H9 (cell line): ENCODE results near the gene MRFAP1. TPM values are rescaled to one million over a fixed set of nuclear protein-coding genes. Genes with fewer than 3 reads are reported as not detected.
"Not testable (repeated sequence)": the region's sequence is repeated elsewhere in the genome, so short reads cannot be mapped to it uniquely, and the experiment has no call there.

Experiments
- DNase-seq: peaks from one replicate; pipeline ENCODE4 v3.0.0-alpha.2; 2017
- H2AFZ ChIP-seq: one replicate; pipeline ENCODE4 v1.6.1; 2013; ENCODE audit warnings: mild to moderate bottlenecking, low read length, control low read depth, moderate library complexity
- H2AK5ac ChIP-seq: 2 replicates; pipeline ENCODE4 v1.6.1; 2013; ENCODE audit warnings: low read length, control low read depth, mixed read lengths; ENCODE audit not compliant: insufficient read length
- H2BK120ac ChIP-seq: one replicate; pipeline ENCODE4 v1.6.1; 2013; ENCODE audit warnings: low read depth, mild to moderate bottlenecking, low read length, control low read depth, inconsistent platforms; ENCODE audit not compliant: poor library complexity, severe bottlenecking
- H2BK12ac ChIP-seq: 2 replicates; pipeline ENCODE4 v1.6.1; 2013; ENCODE audit warnings: low read length, control low read depth, mixed read lengths, low read depth; ENCODE audit not compliant: insufficient read length
- H2BK15ac ChIP-seq: 2 replicates; pipeline ENCODE4 v1.6.1; 2013; ENCODE audit warnings: low read depth, low read length, control low read depth
- H2BK20ac ChIP-seq: one replicate; pipeline ENCODE4 v1.6.1; 2013; ENCODE audit warnings: low read depth, mild to moderate bottlenecking, low read length, control low read depth, inconsistent platforms; ENCODE audit not compliant: poor library complexity, severe bottlenecking
- H2BK5ac ChIP-seq: 2 replicates; pipeline ENCODE4 v1.6.1; 2013; ENCODE audit warnings: low read length, control low read depth, mixed read lengths; ENCODE audit not compliant: insufficient read length
- H3K14ac ChIP-seq: 2 replicates; pipeline ENCODE4 v1.6.1; 2013; ENCODE audit warnings: low read length, control low read depth; ENCODE audit not compliant: insufficient read depth
- H3K18ac ChIP-seq: 2 replicates; pipeline ENCODE4 v1.6.1; 2013; ENCODE audit warnings: low read depth, mild to moderate bottlenecking, mixed read lengths, low read length, control low read depth; ENCODE audit not compliant: insufficient read length
- H3K23ac ChIP-seq: 2 replicates; pipeline ENCODE4 v1.6.1; 2013; ENCODE audit warnings: low read length, control low read depth, mixed read lengths, low read depth; ENCODE audit not compliant: insufficient read length
- H3K23me2 ChIP-seq: 2 replicates; pipeline ENCODE4 v1.6.1; 2013; ENCODE audit warnings: low read depth, mild to moderate bottlenecking, mixed read lengths, low read length, control low read depth; ENCODE audit not compliant: insufficient read length, poor library complexity, severe bottlenecking
- H3K27ac ChIP-seq: 2 replicates; pipeline ENCODE4 v1.5.1; 2013; ENCODE audit warnings: low read length, control low read depth, mixed read lengths, low read depth; ENCODE audit not compliant: insufficient read length
- H3K27me3 ChIP-seq: 2 replicates; pipeline ENCODE4 v1.6.1; 2013; ENCODE audit warnings: low read length, control low read depth, inconsistent platforms; ENCODE audit not compliant: insufficient read depth
- H3K4ac ChIP-seq: 2 replicates; pipeline ENCODE4 v1.6.1; 2013; ENCODE audit warnings: low read depth, mild to moderate bottlenecking, control low read depth, inconsistent platforms, low read length, moderate library complexity
- H3K4me1 ChIP-seq: 2 replicates; pipeline ENCODE4 v1.6.1; 2013; ENCODE audit warnings: low read length, control low read depth, inconsistent platforms; ENCODE audit not compliant: insufficient read depth
- H3K4me2 ChIP-seq: 2 replicates; pipeline ENCODE4 v1.6.1; 2013; ENCODE audit warnings: low read length, control low read depth, mixed read lengths; ENCODE audit not compliant: insufficient read length, insufficient read depth
- H3K56ac ChIP-seq: 2 replicates; pipeline ENCODE4 v1.6.1; 2013; ENCODE audit warnings: low read depth, mild to moderate bottlenecking, mixed read lengths, low read length, control low read depth; ENCODE audit not compliant: insufficient read length
- H3K79me1 ChIP-seq: 2 replicates; pipeline ENCODE4 v1.6.1; 2013; ENCODE audit warnings: low read depth, mild to moderate bottlenecking, moderate library complexity, low read length, control low read depth, inconsistent platforms; ENCODE audit not compliant: insufficient read depth, poor library complexity, severe bottlenecking
- H3K79me2 ChIP-seq: 2 replicates; pipeline ENCODE4 v1.6.1; 2013; ENCODE audit warnings: low read length, control low read depth, inconsistent platforms; ENCODE audit not compliant: insufficient read depth
- H3K9ac ChIP-seq: 2 replicates; pipeline ENCODE4 v1.6.1; 2013; ENCODE audit warnings: low read length, control low read depth, mixed read lengths; ENCODE audit not compliant: insufficient read length; ENCODE audit errors: extremely low read depth
- H3K9me3 ChIP-seq: one replicate; pipeline ENCODE4 v1.6.1; 2013; ENCODE audit warnings: low read depth, low read length, inconsistent platforms; ENCODE audit not compliant: control insufficient read depth
- H3T11ph ChIP-seq: one replicate; pipeline ENCODE4 v1.6.1; 2013; ENCODE audit warnings: mild to moderate bottlenecking, low read length, control low read depth, inconsistent platforms
- H4K20me1 ChIP-seq: one replicate; pipeline ENCODE4 v1.6.1; 2013; ENCODE audit not compliant: control insufficient read depth, insufficient read length, insufficient read depth
- H4K5ac ChIP-seq: 2 replicates; pipeline ENCODE4 v1.6.1; 2013; ENCODE audit warnings: low read depth, mild to moderate bottlenecking, mixed read lengths, low read length, control low read depth; ENCODE audit not compliant: insufficient read length
- H4K8ac ChIP-seq: replicated peaks from 2 replicates; pipeline ENCODE4 v1.6.1; 2013; ENCODE audit warnings: low read length, control low read depth, mixed read lengths, low read depth; ENCODE audit not compliant: insufficient read length
- H4K91ac ChIP-seq: 2 replicates; pipeline ENCODE4 v1.6.1; 2013; ENCODE audit warnings: low read depth, mild to moderate bottlenecking, moderate library complexity, mixed read lengths, low read length, control low read depth; ENCODE audit not compliant: insufficient read length
- H3K27ac Mint-ChIP-seq, 3 experiments: 2 replicates in 2 of 3; 3 replicates in 1 of 3; pipeline ENCODE4 v1.8.0; 2020 to 2021; ENCODE audit warnings: mixed read lengths in 3 of 3, mild to moderate bottlenecking in 1 of 3, moderate library complexity in 1 of 3
- H3K27me3 Mint-ChIP-seq: 2 replicates; pipeline ENCODE4 v1.8.0; 2021; ENCODE audit warnings: low read depth, mild to moderate bottlenecking, moderate library complexity, mixed read lengths
- H3K36me3 Mint-ChIP-seq, 3 experiments: 2 replicates in 2 of 3; 3 replicates in 1 of 3; pipeline ENCODE4 v1.8.0; 2020 to 2021; ENCODE audit warnings: low read depth in 3 of 3, mixed read lengths in 3 of 3; ENCODE audit not compliant: insufficient read depth in 1 of 3
- H3K4me1 Mint-ChIP-seq, 2 experiments: 2 replicates each; pipeline ENCODE4 v1.8.0; 2020; ENCODE audit warnings: mixed read lengths in 2 of 2
- H3K4me3 Mint-ChIP-seq, 2 experiments: 2 replicates in 1 of 2; 3 replicates in 1 of 2; pipeline ENCODE4 v1.8.0; 2020 to 2021; ENCODE audit warnings: mild to moderate bottlenecking in 2 of 2, mixed read lengths in 2 of 2, moderate library complexity in 1 of 2
- H3K9me3 Mint-ChIP-seq, 2 experiments: 2 replicates in 1 of 2; 3 replicates in 1 of 2; pipeline ENCODE4 v1.8.0; 2020; ENCODE audit warnings: mild to moderate bottlenecking in 2 of 2, mixed read lengths in 2 of 2, moderate library complexity in 1 of 2
- WGBS: extraction: QIAGEN DNeasy Blood & Tissue Kit; methylation state at CpG from one replicate; pipeline ENCODE4 v1.1.7; 2013; ENCODE audit warnings: missing lambda C conversion rate, low lambda C conversion rate, mixed read lengths; ENCODE audit not compliant: insufficient read length; ENCODE audit errors: extremely low coverage; 5-methylcytosine and 5-hydroxymethylcytosine counted together
- total RNA-seq: library from RNA; stranded (reverse); gene quantifications from 2 replicates; pipeline ENCODE4 v1.2.1, GENCODE V29; 2021
- TF ChIP-seq, protein P1 (sequence below): fragments of 200-600 bp; sonication (generic); conservative IDR thresholded peaks from 3 replicates; pipeline ENCODE4 v1.8.0; 2021; ENCODE audit warnings: antibody characterized with exemption, mild to moderate bottlenecking

MRFAP1 gene
- total RNA-seq, 1 experiment from 2014 or later = 328 TPM

DNA sequence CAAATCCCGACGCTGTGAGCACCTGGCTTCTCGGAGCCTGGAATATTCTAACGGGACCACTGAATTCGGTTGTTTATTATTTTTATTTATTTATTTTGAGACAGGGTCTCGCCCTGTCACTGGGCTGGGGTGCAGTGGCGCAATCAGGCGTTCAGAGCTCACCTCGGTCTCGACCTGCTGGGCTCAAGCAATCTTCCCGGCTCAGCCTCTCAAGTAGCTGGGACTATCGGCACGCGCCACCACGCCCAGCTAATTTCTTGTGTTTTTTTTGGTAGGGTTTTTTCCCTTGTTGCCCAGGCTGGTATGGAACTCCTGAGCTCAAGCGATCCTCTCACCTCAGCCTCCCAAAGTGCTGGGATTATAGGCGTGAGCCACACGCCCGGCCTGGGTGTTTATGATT lies 31.6 kb downstream of the MRFAP1 start:
- Mint-ChIP-seq H3K36me3 (peaks cover 23 to 27% (median 25%) of the 10 kb centered on the region in 3 experiments), H3K4me1 (peaks cover 29 to 33% of the 10 kb centered on the region in 2 experiments), H3K27ac (no peak overlapping the region), H3K27me3 (peaks cover 26% of the 10 kb centered on the region), H3K9me3 (peaks cover 6% of the 10 kb centered on the region in 2 experiments; a peak in 2 of 5 replicates), H3K4me3 (no peak overlapping the region)
- Histone ChIP-seq H3K27me3 (no peaks in the 10 kb centered on the region; the same call in 1 of the 2 replicates), H3K23ac (no peak overlapping the region), H2BK12ac (no peak overlapping the region), H3K56ac (no peak overlapping the region), H4K5ac (no peak overlapping the region), H3K9me3 (no peaks in the 10 kb centered on the region), H2BK20ac (no peak overlapping the region), H3K27ac (no peak overlapping the region), H3K14ac (no peak overlapping the region), H3K4me1 (peaks cover 5% of the 10 kb centered on the region), H3K9ac (no peak overlapping the region), H3K23me2 (peaks cover 5% of the 10 kb centered on the region), H4K20me1 (no peaks in the 10 kb centered on the region), H3K79me1 (peaks cover 6% of the 10 kb centered on the region), H3K4ac (no peak overlapping the region), H4K91ac (no peak overlapping the region), H2AK5ac (no peak overlapping the region), H4K8ac (no peak overlapping the region), H3T11ph (no peak overlapping the region), H3K4me2 (no peak overlapping the region), H2BK15ac (no peak overlapping the region), H3K79me2 (peaks cover 12% of the 10 kb centered on the region; the same call in 1 of the 2 replicates), H2BK120ac (no peak overlapping the region), H2BK5ac (no peak overlapping the region), H2AFZ (no peak overlapping the region), H3K18ac (no peak overlapping the region)
- WGBS = no CpG with 5 or more reads among the region's 19 CpGs
- no peak for DNase-seq
- TF ChIP-seq, protein P1, sequence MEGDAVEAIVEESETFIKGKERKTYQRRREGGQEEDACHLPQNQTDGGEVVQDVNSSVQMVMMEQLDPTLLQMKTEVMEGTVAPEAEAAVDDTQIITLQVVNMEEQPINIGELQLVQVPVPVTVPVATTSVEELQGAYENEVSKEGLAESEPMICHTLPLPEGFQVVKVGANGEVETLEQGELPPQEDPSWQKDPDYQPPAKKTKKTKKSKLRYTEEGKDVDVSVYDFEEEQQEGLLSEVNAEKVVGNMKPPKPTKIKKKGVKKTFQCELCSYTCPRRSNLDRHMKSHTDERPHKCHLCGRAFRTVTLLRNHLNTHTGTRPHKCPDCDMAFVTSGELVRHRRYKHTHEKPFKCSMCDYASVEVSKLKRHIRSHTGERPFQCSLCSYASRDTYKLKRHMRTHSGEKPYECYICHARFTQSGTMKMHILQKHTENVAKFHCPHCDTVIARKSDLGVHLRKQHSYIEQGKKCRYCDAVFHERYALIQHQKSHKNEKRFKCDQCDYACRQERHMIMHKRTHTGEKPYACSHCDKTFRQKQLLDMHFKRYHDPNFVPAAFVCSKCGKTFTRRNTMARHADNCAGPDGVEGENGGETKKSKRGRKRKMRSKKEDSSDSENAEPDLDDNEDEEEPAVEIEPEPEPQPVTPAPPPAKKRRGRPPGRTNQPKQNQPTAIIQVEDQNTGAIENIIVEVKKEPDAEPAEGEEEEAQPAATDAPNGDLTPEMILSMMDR = no peak

DNA sequence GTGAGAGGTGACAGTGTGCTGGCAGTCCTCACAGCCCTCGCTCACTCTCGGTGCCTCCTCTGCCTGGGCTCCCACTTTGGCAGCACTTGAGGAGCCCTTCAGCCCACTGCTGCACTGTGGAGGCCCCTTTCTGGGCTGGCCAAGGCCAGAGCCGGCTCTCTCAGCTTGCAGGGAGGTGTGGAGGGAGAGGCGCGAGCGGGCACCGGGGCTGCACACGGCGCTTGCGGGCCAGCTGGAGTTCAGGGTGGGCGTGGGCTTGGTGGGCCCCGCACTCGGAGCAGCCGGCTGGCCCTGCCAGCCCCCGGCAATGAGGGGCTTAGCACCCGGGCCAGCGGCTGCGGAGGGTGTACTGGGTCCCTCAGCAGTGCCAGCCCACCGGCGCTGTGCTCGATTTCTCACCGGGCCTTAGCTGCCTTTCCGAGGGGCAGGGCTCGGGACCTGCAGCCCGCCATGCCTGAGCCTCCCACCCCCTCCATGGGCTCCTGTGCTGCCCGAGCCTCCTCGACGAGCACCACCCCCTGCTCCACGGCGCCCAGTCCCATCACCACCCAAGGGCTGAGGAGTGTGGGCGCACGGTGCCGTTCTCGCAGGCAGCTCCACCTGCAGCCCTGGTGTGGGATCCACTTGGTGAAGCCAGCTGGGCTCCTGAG lies 32.2 kb downstream of the MRFAP1 start:
- not testable (repeated sequence) for H3K4me1 ChIP-seq, H3K27ac ChIP-seq, H3K4ac ChIP-seq, H2BK15ac ChIP-seq, H3K9me3 Mint-ChIP-seq, H3K18ac ChIP-seq, H2BK12ac ChIP-seq, H4K20me1 ChIP-seq, H3K4me3 Mint-ChIP-seq, H3K27me3 ChIP-seq, H2BK20ac ChIP-seq, H2BK120ac ChIP-seq, H3K4me2 ChIP-seq, H4K91ac ChIP-seq, H3K9me3 ChIP-seq, H4K8ac ChIP-seq, H3T11ph ChIP-seq, H4K5ac ChIP-seq, H3K56ac ChIP-seq, H2BK5ac ChIP-seq, H3K14ac ChIP-seq, H3K27ac Mint-ChIP-seq, H3K9ac ChIP-seq, DNase-seq, H2AK5ac ChIP-seq, H3K23ac ChIP-seq, H3K23me2 ChIP-seq, H3K79me1 ChIP-seq, H2AFZ ChIP-seq
- peaks cover 12% of the 10 kb centered on the region; the same call in 1 of the 2 replicates for H3K79me2 ChIP-seq
- H3K4me1 Mint-ChIP-seq = peaks cover 29 to 33% of the 10 kb centered on the region in 2 experiments
- peaks cover 23% of the 10 kb centered on the region for H3K27me3 Mint-ChIP-seq
- H3K36me3 Mint-ChIP-seq = peaks cover 28 to 31% (median 29%) of the 10 kb centered on the region in 3 experiments
- WGBS = no CpG with 5 or more reads among the region's 34 CpGs
